Measurements from ENCODE around the gene PSAPL1.

GRCh38 chr4:7472442-7473013 is 37.8 kb upstream of the PSAPL1 start:
- no peak for TF ChIP-seq CTCF (IDR thresholded peaks at IDR 0.05; ENCODE audit: borderline replicate concordance, extremely low read depth, low read length, poor library complexity, severe bottlenecking)
- no peak for TF ChIP-seq EZH2 (IDR thresholded peaks at IDR 0.05; ENCODE audit: borderline replicate concordance, low read depth, low read length, severe bottlenecking)
